ENCODE data around the gene PLCL1. TPM values are rescaled to one million over a fixed set of nuclear protein-coding genes. Genes with fewer than 3 reads are reported as not detected.
"Not testable (repeated sequence)": the region's sequence is repeated elsewhere in the genome, so short reads cannot be mapped to it uniquely, and the experiment has no call there.

The PLCL1 gene
- total RNA-seq, 1 donor from 2014 or later: 0.04 TPM

DNA sequence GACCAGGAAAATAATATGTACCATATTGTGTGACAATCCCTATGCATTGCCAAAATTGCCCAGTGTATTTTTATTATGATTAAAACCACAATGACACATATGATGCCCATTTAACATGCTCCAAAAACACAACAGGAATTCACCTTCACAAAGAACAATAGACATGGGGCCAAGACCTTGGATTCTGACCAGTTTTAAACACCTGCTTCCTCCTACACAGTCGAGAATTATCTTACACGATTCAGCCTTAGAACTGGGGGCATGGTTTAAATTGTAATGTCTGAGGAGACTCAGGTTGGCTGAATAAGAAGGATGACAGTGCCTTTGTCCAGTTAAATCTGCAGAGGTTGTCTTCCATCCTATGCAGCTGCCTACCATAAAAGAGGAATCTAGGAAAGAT is 212.7 kb downstream of the PLCL1 start:
- TF ChIP-seq, protein P1, sequence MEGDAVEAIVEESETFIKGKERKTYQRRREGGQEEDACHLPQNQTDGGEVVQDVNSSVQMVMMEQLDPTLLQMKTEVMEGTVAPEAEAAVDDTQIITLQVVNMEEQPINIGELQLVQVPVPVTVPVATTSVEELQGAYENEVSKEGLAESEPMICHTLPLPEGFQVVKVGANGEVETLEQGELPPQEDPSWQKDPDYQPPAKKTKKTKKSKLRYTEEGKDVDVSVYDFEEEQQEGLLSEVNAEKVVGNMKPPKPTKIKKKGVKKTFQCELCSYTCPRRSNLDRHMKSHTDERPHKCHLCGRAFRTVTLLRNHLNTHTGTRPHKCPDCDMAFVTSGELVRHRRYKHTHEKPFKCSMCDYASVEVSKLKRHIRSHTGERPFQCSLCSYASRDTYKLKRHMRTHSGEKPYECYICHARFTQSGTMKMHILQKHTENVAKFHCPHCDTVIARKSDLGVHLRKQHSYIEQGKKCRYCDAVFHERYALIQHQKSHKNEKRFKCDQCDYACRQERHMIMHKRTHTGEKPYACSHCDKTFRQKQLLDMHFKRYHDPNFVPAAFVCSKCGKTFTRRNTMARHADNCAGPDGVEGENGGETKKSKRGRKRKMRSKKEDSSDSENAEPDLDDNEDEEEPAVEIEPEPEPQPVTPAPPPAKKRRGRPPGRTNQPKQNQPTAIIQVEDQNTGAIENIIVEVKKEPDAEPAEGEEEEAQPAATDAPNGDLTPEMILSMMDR (IDR thresholded peaks at IDR 0.05): no peak
- no peak overlapping the region for H3K27ac Mint-ChIP-seq
- ChIA-PET CTCF (no interaction called here), POLR2A (no interaction called here)
- H3K36me3 Mint-ChIP-seq (ENCODE audit: low read depth): no peaks in the 10 kb centered on the region
- intact Hi-C loops (cut with micrococcal nuclease): no loop called here
- no peaks in the 10 kb centered on the region for H3K4me1 Mint-ChIP-seq
- ATAC-seq (ENCODE audit: low read depth) (no peak), DNase-seq (no peak)
- no peaks in the 10 kb centered on the region for H3K27me3 Mint-ChIP-seq
- no peak overlapping the region for H3K4me3 Mint-ChIP-seq
- H3K9me3 Mint-ChIP-seq: peaks cover 3% of the 10 kb centered on the region

DNA sequence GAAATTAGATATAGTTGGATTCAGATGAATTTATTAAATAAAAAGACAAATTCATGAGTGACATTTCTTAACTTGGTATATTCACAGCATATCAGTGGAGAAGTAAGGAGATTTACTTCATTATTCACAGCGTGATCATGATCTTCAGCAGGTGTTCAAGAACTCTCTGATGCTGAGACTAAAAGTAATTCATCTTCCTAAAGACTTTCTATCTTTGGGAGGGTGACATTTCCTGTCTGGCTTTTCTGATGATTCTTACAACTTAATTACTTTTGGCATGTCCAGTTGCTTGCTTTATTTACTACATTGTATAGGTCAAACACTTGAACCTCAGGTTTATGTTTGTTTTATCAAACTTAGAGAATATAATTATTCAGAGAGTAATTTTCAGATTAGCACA is 224.6 kb downstream of the PLCL1 start:
- intact Hi-C loops (cut with micrococcal nuclease): no loop called here
- TF ChIP-seq, protein P1 (IDR thresholded peaks at IDR 0.05): no peak
- POLR2A ChIA-PET: no interaction called here

DNA sequence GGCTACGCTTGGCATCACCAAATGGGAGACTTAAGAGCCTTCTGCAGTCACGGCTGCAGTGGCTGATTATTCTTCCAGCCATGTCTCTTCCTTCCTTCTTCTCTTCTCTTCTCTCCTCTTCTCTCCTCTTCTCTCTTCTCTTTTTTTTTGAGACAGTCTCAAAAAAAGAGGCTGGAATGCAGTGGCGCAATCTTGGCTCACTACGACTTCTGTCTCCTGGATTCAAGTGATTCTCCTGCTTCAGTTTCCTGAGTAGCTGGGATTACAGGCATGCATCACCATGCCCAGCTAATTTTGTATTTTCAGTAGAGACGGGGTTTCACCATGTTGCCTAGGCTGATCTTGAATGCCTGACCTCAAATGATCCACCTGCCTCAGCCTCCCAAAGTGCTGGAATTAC is 225.2 kb downstream of the PLCL1 start:
- H3K9me3 Mint-ChIP-seq; H3K36me3 Mint-ChIP-seq (ENCODE audit: low read depth); DNase-seq; ATAC-seq (ENCODE audit: low read depth); H3K27me3 Mint-ChIP-seq; H3K4me3 Mint-ChIP-seq; H3K27ac Mint-ChIP-seq; intact Hi-C loops (cut with micrococcal nuclease); H3K4me1 Mint-ChIP-seq; CTCF ChIA-PET; POLR2A ChIA-PET: not testable (repeated sequence)

More for the DNA sequence above, 224.6 kb downstream of the PLCL1 start:
- CTCF ChIA-PET: no interaction called here
- no peaks in the 10 kb centered on the region for H3K4me1 Mint-ChIP-seq
- H3K4me3 Mint-ChIP-seq: no peak overlapping the region
- H3K27me3 Mint-ChIP-seq: no peaks in the 10 kb centered on the region
- no peaks in the 10 kb centered on the region for H3K9me3 Mint-ChIP-seq
- no peak for ATAC-seq (ENCODE audit: low read depth)
- no peak for DNase-seq
- no peak overlapping the region for H3K27ac Mint-ChIP-seq
- H3K36me3 Mint-ChIP-seq (ENCODE audit: low read depth): no peaks in the 10 kb centered on the region

DNA sequence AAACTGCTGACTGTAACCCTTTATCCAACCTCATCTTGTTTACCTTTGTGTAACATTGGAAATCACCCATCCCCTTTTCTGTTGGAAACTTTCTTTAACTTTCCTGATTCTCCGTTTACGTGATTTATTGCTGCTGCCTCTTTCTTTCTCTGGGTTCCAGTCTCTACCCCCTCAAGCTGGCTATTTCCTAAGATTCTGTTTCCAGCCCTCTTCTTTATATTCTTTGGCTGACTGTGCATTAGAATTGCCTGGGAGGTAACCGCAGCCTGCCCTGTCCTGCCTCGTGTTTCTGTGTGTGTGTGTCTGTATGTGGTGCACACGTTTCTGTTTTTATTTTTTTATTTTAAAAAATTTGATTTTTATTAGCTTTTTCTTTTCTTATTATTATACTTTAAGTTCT is 229.2 kb downstream of the PLCL1 start:
- DNase-seq: no peak
- H3K36me3 Mint-ChIP-seq (ENCODE audit: low read depth): no peaks in the 10 kb centered on the region
- CTCF ChIA-PET: no interaction called here
- H3K4me1 Mint-ChIP-seq: no peaks in the 10 kb centered on the region
- H3K27me3 Mint-ChIP-seq: no peaks in the 10 kb centered on the region
- no peak overlapping the region for H3K4me3 Mint-ChIP-seq
- TF ChIP-seq, protein P1 (IDR thresholded peaks at IDR 0.05): no peak
- no peak for ATAC-seq (ENCODE audit: low read depth)
- intact Hi-C loops (cut with micrococcal nuclease): no loop called here
- H3K27ac Mint-ChIP-seq: no peak overlapping the region
- POLR2A ChIA-PET: no interaction called here
- H3K9me3 Mint-ChIP-seq: no peaks in the 10 kb centered on the region

DNA sequence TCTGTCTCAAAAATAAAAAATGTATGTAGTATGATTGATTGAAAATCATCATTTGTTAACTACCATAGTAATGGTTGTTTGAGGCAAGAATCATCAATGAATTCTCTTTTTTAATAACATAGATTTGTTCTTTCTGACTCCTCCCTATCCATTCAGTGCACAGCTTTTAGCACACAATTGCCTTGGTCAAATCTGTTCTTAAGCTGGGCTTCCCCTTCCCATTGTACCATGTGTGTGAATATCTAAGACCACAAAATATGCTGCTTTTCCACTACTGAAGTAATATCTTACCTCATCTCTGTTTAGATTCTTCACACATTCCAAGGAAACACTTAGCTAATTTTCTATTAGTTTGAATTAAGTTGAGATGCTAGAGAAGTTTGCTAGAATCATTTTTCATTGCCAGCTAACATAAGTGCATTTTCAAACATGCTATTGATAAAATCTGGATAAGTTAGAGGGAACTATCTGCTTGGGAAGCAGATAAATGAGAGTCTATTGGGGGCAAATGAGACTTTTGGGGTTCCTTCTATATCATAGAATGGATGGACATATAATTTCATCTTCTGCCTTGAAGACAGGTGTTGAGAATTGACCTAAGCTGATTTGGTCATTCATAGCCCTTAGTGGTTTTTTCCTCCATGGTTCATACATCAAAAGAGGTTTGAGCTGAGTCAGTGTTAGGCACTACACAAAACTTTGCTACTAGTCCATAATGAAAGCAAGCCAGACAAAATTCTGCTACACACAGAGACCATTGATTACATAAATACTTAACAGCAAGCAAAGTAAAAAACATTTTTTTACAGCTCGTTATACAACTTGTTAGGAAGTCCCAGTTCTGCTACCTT is 231.9 kb downstream of the PLCL1 start:
- no peak for ATAC-seq (ENCODE audit: low read depth)
- CTCF ChIA-PET: no interaction called here
- H3K27ac Mint-ChIP-seq: no peak overlapping the region
- no peak overlapping the region for H3K4me3 Mint-ChIP-seq
- DNase-seq: no peak
- POLR2A ChIA-PET: no interaction called here
- peaks cover 2% of the 10 kb centered on the region for H3K9me3 Mint-ChIP-seq
- H3K27me3 Mint-ChIP-seq: no peaks in the 10 kb centered on the region
- TF ChIP-seq, protein P1 (IDR thresholded peaks at IDR 0.05): no peak
- intact Hi-C loops (cut with micrococcal nuclease): no loop called here
- no peaks in the 10 kb centered on the region for H3K4me1 Mint-ChIP-seq
- no peaks in the 10 kb centered on the region for H3K36me3 Mint-ChIP-seq (ENCODE audit: low read depth)

DNA sequence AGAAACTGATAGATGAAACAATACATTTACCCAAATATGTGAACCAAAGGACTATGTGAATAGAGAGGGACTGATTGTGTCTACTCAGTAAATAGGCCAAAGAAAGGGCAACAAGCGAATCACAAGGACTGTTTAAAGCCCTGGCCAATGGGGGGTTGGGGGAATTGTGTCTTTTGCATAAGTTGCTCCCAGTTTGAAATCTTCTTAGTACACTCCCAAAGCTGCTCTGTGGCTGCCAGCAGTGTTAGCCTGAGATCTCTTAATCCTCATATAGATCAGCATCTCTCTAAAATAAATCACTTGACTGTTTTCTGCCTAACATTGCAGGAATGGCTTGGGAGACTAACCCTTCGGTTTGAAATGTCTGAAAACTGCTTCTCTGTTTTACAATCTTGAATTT is 236.4 kb downstream of the PLCL1 start:
- H3K4me3 Mint-ChIP-seq: no peak overlapping the region
- POLR2A ChIA-PET: no interaction called here
- H3K27me3 Mint-ChIP-seq: peaks cover 3% of the 10 kb centered on the region
- H3K27ac Mint-ChIP-seq: no peak overlapping the region
- intact Hi-C loops (cut with micrococcal nuclease): no loop called here
- CTCF ChIA-PET: no interaction called here
- no peaks in the 10 kb centered on the region for H3K36me3 Mint-ChIP-seq (ENCODE audit: low read depth)
- ATAC-seq (ENCODE audit: low read depth) (no peak), DNase-seq (no peak)
- peaks cover 2% of the 10 kb centered on the region for H3K9me3 Mint-ChIP-seq
- TF ChIP-seq, protein P1 (IDR thresholded peaks at IDR 0.05): no peak
- no peaks in the 10 kb centered on the region for H3K4me1 Mint-ChIP-seq

All from activated B cell treated with CpG ODN at 0.5 μM for 24 hours (primary cell).